Mucosa of stomach (tissue), 1 donor: ENCODE measurements around the gene MRPS2.

ENCODE experiments used
- H3K27me3 ChIP-seq: one replicate; pipeline ENCODE4 v1.7.0; 2013; ENCODE audit warnings: mild to moderate bottlenecking, low read length; ENCODE audit not compliant: control insufficient read depth, insufficient read depth
- H3K36me3 ChIP-seq: one replicate; pipeline ENCODE4 v1.7.0; 2013; ENCODE audit warnings: low read length; ENCODE audit not compliant: control insufficient read depth, insufficient read depth
- H3K4me1 ChIP-seq: one replicate; pipeline ENCODE4 v1.7.0; 2013; ENCODE audit warnings: mild to moderate bottlenecking, low read length; ENCODE audit not compliant: control insufficient read depth, insufficient read depth
- H3K4me3 ChIP-seq: one replicate; pipeline ENCODE4 v1.7.0; 2013; ENCODE audit warnings: low read length
- H3K9ac ChIP-seq: one replicate; pipeline ENCODE4 v1.7.0; 2013; ENCODE audit warnings: mild to moderate bottlenecking, low read length, moderate library complexity
- H3K9me3 ChIP-seq: one replicate; pipeline ENCODE4 v1.7.0; 2013; ENCODE audit warnings: mild to moderate bottlenecking, low read length, moderate library complexity; ENCODE audit not compliant: control insufficient read depth
- donor health status: Pancreatic carcinoma.

The MRPS2 gene

GRCh38 chr9:135551456-135551855, 51.0 kb downstream of the MRPS2 start:
- H3K4me1 ChIP-seq = no peaks in the 10 kb centered on the region
- no peaks in the 10 kb centered on the region for H3K9me3 ChIP-seq
- H3K27me3 ChIP-seq = no peaks in the 10 kb centered on the region
- H3K4me3 ChIP-seq = no peak overlapping the region
- H3K36me3 ChIP-seq = no peaks in the 10 kb centered on the region
- H3K9ac ChIP-seq = no peak overlapping the region

- H3K36me3 ChIP-seq = no peaks in the 10 kb centered on the region
- no peak overlapping the region for H3K9ac ChIP-seq
- H3K4me1 ChIP-seq = no peaks in the 10 kb centered on the region
- no peaks in the 10 kb centered on the region for H3K27me3 ChIP-seq
- no peaks in the 10 kb centered on the region for H3K9me3 ChIP-seq
- H3K4me3 ChIP-seq = no peak overlapping the region
Measured at GRCh38 chr9:135552021-135552697, 51.7 kb downstream of the MRPS2 start.

GRCh38 chr9:135552698-135553171, 52.3 kb downstream of the MRPS2 start:
- H3K4me1 ChIP-seq = no peaks in the 10 kb centered on the region
- no peaks in the 10 kb centered on the region for H3K27me3 ChIP-seq
- H3K9me3 ChIP-seq = no peaks in the 10 kb centered on the region
- no peak overlapping the region for H3K4me3 ChIP-seq
- no peak overlapping the region for H3K9ac ChIP-seq
- no peaks in the 10 kb centered on the region for H3K36me3 ChIP-seq
